SKM-1 treated with dmso at 0.1 percent for 144 hours (cell line): ENCODE data around the gene CITED2.
A peak's percentile ranks its signal among the peaks of the same experiment; 100 is the strongest.

Source experiments
- DNase-seq: peaks from one replicate; lab custom pipeline; 2025; ENCODE audit not compliant: unreplicated experiment; lab: John Stamatoyannopoulos, UW

Gene CITED2

GRCh38 chr6:139386404-139386803 lies 12.0 kb upstream of the CITED2 start:
- DNase-seq = no peak

- DNase-seq = no peak
Observed at GRCh38 chr6:139381216-139381865, 6.9 kb upstream of the CITED2 start.

GRCh38 chr6:139380611-139381010 lies 6.2 kb upstream of the CITED2 start:
- no peak for DNase-seq

- DNase-seq = no peak
Observed at GRCh38 chr6:139380168-139380567, 5.7 kb upstream of the CITED2 start.

GRCh38 chr6:139378882-139379341 lies 4.5 kb upstream of the CITED2 start:
- no peak for DNase-seq

GRCh38 chr6:139378226-139378625 lies 3.8 kb upstream of the CITED2 start:
- no peak for DNase-seq

GRCh38 chr6:139376604-139377218 lies 2.3 kb upstream of the CITED2 start:
- DNase-seq = no peak

GRCh38 chr6:139376017-139376330 lies 1.5 kb upstream of the CITED2 start:
- peak; percentile 43 for DNase-seq

- DNase-seq = peak; percentile 93
Observed at GRCh38 chr6:139375226-139376016, 973 bp upstream of the CITED2 start.

GRCh38 chr6:139373928-139374356 lies 506 bp downstream of the CITED2 start:
- DNase-seq = no peak

GRCh38 chr6:139373154-139373927 lies 1.1 kb downstream of the CITED2 start:
- peak; percentile 61 for DNase-seq

- DNase-seq = no peak
Observed at GRCh38 chr6:139372326-139373153, 1.9 kb downstream of the CITED2 start.

GRCh38 chr6:139371421-139372203 lies 2.8 kb downstream of the CITED2 start:
- no peak for DNase-seq

GRCh38 chr6:139370999-139371345 lies 3.5 kb downstream of the CITED2 start:
- no peak for DNase-seq

GRCh38 chr6:139370283-139370998 lies 4.0 kb downstream of the CITED2 start:
- DNase-seq = peak; percentile 54

GRCh38 chr6:139369568-139370282 lies 4.7 kb downstream of the CITED2 start:
- DNase-seq = peak; percentile 54

GRCh38 chr6:139369068-139369467 lies 5.4 kb downstream of the CITED2 start:
- no peak for DNase-seq

- DNase-seq = no peak
Observed at GRCh38 chr6:139368661-139369060, 5.8 kb downstream of the CITED2 start.
